GM18873 (cell line): ENCODE results near the gene LLPH.

Experiments
- ATAC-seq: cut with Tn5 transposase; IDR thresholded peaks from one replicate; pipeline ENCODE4 v1.9.1; 2021; ENCODE audit warnings: mild to moderate bottlenecking, moderate library complexity, moderate number of reproducible peaks; ENCODE audit not compliant: unreplicated experiment, low FRiP score

Gene LLPH

DNA sequence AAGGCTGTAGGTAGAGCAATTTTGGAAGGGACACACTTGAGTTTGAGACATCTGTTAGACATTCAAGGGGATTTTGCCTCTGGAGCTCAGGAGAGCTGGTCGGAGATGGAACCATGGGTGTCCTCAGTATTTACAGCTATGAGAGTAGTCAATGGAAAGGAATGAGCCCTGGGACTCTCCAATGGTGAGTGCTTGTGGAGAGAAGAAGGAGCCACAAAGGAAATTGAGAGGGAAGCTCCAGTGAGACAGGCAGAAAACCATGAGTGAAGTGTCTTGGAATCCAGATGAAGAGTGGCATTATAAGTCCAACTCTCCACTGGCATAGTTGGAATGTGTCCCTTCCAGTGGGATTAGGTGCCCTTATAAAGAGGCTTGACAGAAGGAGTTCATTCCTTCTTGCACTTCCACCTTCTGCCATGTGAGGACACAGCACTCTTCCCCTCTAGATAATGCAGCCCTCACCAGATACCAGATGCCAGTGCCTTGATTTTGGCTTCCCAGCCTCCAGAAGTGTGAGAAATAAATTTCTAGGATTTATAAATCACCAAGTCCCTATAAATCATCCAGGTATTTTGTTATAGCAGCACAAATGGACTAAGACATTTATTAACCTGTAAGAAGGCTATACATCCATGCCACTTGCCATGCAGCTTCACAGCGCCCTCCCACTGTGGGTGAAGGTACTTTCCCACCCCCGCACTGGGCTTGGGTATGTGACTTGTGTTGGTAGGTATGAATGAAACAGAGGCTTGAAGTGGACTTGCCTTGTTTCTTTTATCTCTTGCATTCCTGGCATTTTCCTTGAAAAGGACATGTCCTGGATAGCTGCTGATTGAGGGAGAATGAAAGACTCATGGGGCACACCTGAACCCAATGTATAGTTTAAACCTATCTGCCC, 27.3 kb downstream of the LLPH start:
- ATAC-seq = no peak

GRCh38 chr12:66092559-66093269, 37.8 kb downstream of the LLPH start:
- ATAC-seq = no peak

GRCh38 chr12:66090157-66090556, 40.4 kb downstream of the LLPH start:
- ATAC-seq = no peak

GRCh38 chr12:66087365-66087943, 43.1 kb downstream of the LLPH start:
- ATAC-seq = no peak

- no peak for ATAC-seq
These were observed 44.6 kb downstream of the LLPH start for GRCh38 chr12:66085998-66086397.

- no peak for ATAC-seq
These were observed 45.3 kb downstream of the LLPH start for GRCh38 chr12:66085213-66085612.

DNA sequence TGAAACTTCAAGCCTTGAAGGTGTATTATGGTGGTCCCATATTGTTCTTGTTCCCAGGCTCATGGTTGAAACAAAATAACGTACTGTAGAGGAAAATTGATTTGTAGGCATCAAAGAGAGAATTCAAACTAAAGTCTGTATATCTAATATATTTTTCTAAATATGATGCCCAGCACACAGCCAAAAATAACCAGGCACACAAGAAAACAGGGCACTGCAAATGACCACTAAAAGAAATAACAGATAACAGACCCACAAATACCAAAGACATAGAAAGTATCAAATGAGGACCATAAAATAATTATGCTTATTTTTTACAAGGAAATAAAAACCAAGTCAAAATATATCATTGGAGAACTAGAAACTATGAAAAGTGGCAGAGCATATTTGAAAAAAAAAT, 46.8 kb downstream of the LLPH start:
- no peak for ATAC-seq

GRCh38 chr12:66082744-66083143, 47.8 kb downstream of the LLPH start:
- ATAC-seq = no peak

DNA sequence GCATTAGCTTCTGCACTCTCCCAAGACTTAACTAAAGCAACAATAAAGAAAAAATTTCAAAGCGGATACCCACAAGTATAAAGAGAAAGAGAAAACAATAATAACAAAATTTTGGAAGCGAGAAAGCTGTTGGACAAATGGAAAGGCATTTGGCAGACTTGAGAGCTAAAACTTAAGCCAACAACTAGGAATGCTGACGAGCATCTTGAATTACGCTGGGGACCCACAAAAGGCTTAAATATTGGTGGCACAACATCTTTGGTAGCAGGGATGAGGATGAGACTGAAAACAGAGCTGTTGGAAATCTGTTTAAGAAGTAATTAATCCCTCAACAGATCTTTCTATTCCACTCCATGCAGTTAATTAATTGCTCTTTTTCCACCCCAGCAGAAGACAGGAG, 49.8 kb downstream of the LLPH start:
- ATAC-seq = no peak

DNA sequence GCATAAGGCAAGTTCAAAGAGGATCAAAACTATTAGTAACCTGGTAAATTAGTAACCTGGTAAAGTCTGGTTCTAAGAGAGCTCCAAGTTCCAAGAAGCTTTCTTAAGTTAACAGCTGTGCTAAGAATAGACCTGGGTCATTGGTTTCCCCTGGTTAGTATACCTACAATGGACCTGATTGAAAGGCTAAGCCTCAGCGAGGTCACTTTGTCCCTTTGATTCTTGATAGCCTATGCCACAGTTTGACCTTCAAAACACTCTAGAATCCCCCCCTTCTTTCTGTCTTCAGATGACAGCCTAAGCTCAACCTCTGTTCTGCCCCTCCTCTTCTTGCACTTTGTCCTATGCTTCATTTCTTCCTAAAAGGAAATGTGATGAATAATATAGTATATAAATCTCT, 53.0 kb downstream of the LLPH start:
- no peak for ATAC-seq

GRCh38 chr12:66074561-66074960, 56.0 kb downstream of the LLPH start:
- no peak for ATAC-seq

GRCh38 chr12:66072566-66072965, 58.0 kb downstream of the LLPH start:
- no peak for ATAC-seq

DNA sequence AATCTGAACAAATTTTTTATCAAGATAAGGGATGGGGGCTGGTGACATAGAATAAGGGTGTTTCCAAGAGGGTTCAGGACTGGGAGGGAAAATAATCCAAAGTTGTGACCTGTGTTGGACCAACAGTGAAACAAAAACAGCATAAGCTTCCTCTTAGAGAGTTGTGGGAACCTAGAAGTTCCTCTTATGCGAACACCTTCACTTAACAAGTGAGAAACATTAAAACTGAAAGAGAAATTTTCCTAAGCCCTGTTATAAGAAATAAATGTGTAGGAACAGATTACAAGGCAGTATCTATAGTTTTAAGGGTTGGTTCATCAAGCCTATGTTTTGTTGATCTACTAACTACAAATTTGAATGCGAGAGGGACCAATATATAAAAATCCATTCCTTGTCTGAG, 58.4 kb downstream of the LLPH start:
- no peak for ATAC-seq

- ATAC-seq = no peak
These were observed 59.0 kb downstream of the LLPH start for GRCh38 chr12:66071549-66071948.

DNA sequence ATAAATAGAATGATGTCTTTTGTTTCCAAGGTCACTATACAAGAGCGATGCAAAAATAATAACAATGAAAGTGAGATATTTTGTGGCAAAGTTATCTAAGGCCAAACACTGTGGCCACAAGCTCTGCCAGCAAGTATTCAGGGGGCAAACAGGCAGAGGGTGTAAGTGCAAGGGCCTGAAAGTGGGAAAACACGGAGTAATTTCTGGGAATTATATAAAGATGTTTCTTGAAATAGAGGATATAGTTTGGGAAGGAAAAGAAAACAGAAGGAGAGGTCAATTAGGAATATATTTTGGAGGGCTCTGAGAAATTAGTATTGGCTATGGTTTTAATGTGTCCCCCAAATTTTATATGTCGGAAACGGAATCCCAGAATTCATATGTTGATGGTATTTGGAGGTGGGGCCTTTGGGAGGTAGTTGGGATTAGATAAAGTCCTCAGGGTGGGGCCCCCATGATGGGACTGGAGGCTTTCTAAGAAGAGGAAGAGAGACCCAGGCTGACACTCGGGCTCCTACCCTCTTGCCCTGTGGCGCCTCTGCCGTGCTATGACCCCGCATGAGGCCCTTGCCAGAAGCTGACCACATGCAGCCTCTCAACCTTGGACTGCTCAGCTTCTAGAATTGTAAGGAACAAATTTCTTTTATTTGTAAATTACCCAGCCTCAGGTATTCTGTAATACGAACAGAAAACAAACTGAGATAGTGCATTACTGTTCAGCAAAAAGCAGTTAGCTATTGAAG, 60.0 kb downstream of the LLPH start:
- ATAC-seq = no peak

DNA sequence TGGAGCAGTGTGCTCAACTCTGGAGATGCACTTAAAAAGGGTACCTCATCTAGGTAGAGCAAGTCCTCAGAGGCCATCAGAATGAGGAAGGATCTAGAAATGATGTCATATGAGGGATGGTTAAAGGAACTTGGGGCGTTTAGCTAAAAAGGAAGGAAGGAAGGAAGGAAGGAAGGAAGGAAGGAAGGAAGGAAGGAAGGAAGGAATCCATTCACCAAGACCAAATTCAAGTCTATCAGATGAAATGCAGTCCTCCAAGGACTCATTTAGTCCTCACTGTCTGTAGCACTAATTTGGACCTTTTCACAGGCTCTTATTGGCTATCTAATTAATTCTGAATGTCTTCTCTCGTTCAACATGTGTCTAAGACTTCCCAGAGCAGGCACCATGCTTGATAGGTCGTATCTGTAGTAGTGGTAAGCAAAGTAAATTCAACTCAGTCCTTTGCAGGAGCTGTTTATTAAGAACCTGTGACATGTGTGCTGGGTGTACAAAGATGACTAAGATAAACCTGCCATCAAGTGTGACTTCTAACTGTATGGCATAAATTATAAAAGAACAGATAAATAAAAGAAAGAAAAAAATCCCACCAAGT, 63.5 kb downstream of the LLPH start:
- no peak for ATAC-seq
